Measurements from ENCODE around the gene FBXW4. TPM values are rescaled to one million over a fixed set of nuclear protein-coding genes. Genes with fewer than 3 reads are reported as not detected.

The FBXW4 gene
- total RNA-seq, 1 experiment from 2014 or later = 38.2 TPM

- Histone ChIP-seq H3K27me3 (ENCODE audit: insufficient read depth, low read depth) (no peaks in the 10 kb centered on the region), H2AFZ (no peak overlapping the region), H4K20me1 (ENCODE audit: insufficient read depth) (no peaks in the 10 kb centered on the region), H3K36me3 (ENCODE audit: low read depth) (no peaks in the 10 kb centered on the region), H3K4me2 (no peak overlapping the region), H3K79me2 (ENCODE audit: low read depth) (peaks cover 38% of the 10 kb centered on the region), H3F3A (ENCODE audit: insufficient read depth, low read depth) (no peaks in the 10 kb centered on the region), H3K27ac (no peak overlapping the region), H3K4me3 (no peak overlapping the region), H3K9me3 (ENCODE audit: insufficient read depth, low read depth) (no peaks in the 10 kb centered on the region), H3K4me1 (replicated peaks; ENCODE audit: insufficient read depth) (peaks cover 18% of the 10 kb centered on the region), H3K9me2 (ENCODE audit: insufficient read depth) (no peaks in the 10 kb centered on the region)
- DNase-seq = no peak
- CTCF ChIA-PET = no interaction called here
- no TSS peak for BruUV-seq (replicated peaks)
- intact Hi-C loops (cut with micrococcal nuclease; ENCODE audit: unreplicated experiment) = loop anchor here (10.0 kb wide), 1 partner anchor 84 kb away; the partner anchor contains the start of gene FGF8
- POLR2A ChIA-PET (ENCODE audit: unreplicated experiment) = no interaction called here
- TF ChIP-seq CTCF (conservative IDR thresholded peaks at IDR 0.05) (no peak), EZH2 (IDR thresholded peaks at IDR 0.05; ENCODE audit: low read depth) (no peak)
Measured at GRCh38 chr10:101691081-101691480, 3.9 kb downstream of the FBXW4 start.

- Histone ChIP-seq H3K27ac (no peak overlapping the region), H3K27me3 (ENCODE audit: insufficient read depth, low read depth) (no peaks in the 10 kb centered on the region), H3K79me2 (ENCODE audit: low read depth) (peaks cover 32% of the 10 kb centered on the region), H2AFZ (no peak overlapping the region), H4K20me1 (ENCODE audit: insufficient read depth) (no peaks in the 10 kb centered on the region), H3K9me2 (ENCODE audit: insufficient read depth) (no peaks in the 10 kb centered on the region), H3K36me3 (ENCODE audit: low read depth) (no peaks in the 10 kb centered on the region), H3K9me3 (ENCODE audit: insufficient read depth, low read depth) (no peaks in the 10 kb centered on the region), H3K4me2 (no peak overlapping the region), H3F3A (ENCODE audit: insufficient read depth, low read depth) (no peaks in the 10 kb centered on the region), H3K4me3 (no peak overlapping the region), H3K4me1 (replicated peaks; ENCODE audit: insufficient read depth) (peaks cover 12% of the 10 kb centered on the region)
- ChIA-PET CTCF (no interaction called here), POLR2A (ENCODE audit: unreplicated experiment) (interaction anchor here (0.6 kb wide), 1 partner anchor 479 kb away, joined by 3 read pairs; no protein-coding TSS in a partner anchor)
- no peak for DNase-seq
- intact Hi-C loops (cut with micrococcal nuclease; ENCODE audit: unreplicated experiment) = loop anchor here (10.0 kb wide), 1 partner anchor 84 kb away; the partner anchor contains the start of gene FGF8
- no TSS peak for BruUV-seq (replicated peaks)
- TF ChIP-seq EZH2 (IDR thresholded peaks at IDR 0.05; ENCODE audit: low read depth) = no peak
- no peak for TF ChIP-seq CTCF (conservative IDR thresholded peaks at IDR 0.05)
Measured at GRCh38 chr10:101690461-101690860, 4.5 kb downstream of the FBXW4 start.

- Histone ChIP-seq H4K20me1 (ENCODE audit: insufficient read depth) (no peaks in the 10 kb centered on the region), H3K27me3 (ENCODE audit: insufficient read depth, low read depth) (no peaks in the 10 kb centered on the region), H3K4me1 (replicated peaks; ENCODE audit: insufficient read depth) (no peaks in the 10 kb centered on the region), H2AFZ (no peak overlapping the region), H3K27ac (no peak overlapping the region), H3K4me3 (no peak overlapping the region), H3F3A (ENCODE audit: insufficient read depth, low read depth) (no peaks in the 10 kb centered on the region), H3K79me2 (ENCODE audit: low read depth) (peaks cover 11% of the 10 kb centered on the region; the same call in 1 of the 2 replicates), H3K9me2 (ENCODE audit: insufficient read depth) (no peaks in the 10 kb centered on the region), H3K36me3 (ENCODE audit: low read depth) (no peaks in the 10 kb centered on the region), H3K9me3 (ENCODE audit: insufficient read depth, low read depth) (no peaks in the 10 kb centered on the region), H3K4me2 (no peak overlapping the region)
- DNase-seq = no peak
- intact Hi-C loops (cut with micrococcal nuclease; ENCODE audit: unreplicated experiment) = no loop called here
- BruUV-seq (replicated peaks) = no TSS peak
- CTCF ChIA-PET = no interaction called here
- no peak for TF ChIP-seq CTCF (conservative IDR thresholded peaks at IDR 0.05)
- no peak for TF ChIP-seq EZH2 (IDR thresholded peaks at IDR 0.05; ENCODE audit: low read depth)
- POLR2A ChIA-PET (ENCODE audit: unreplicated experiment) = interaction anchor here (0.6 kb wide), 1 partner anchor 23 kb away, joined by 10 read pairs; no protein-coding TSS in a partner anchor
Measured at GRCh38 chr10:101687071-101687658, 7.8 kb downstream of the FBXW4 start.
